HL-60 (cell line): ENCODE measurements around the gene TAS2R60.

Experiments
- DNase-seq, 2 experiments: peaks; one replicate each; pipeline ENCODE4 v3.0.0-alpha.2; 2010 to 2020; ENCODE audit warnings: low read depth in 1 of 2, low spot score in 1 of 2
- H3K27ac ChIP-seq: fragments of 250-450 bp; sonication (Bioruptor Pico); replicated peaks from 2 replicates; pipeline ENCODE4 v1.5.1; 2020; ENCODE audit warnings: mild to moderate bottlenecking, moderate library complexity
- H3K27me3 ChIP-seq: fragments of 250-450 bp; sonication (Bioruptor Pico); 2 replicates; pipeline ENCODE4 v1.5.1; 2021; ENCODE audit warnings: mild to moderate bottlenecking, moderate library complexity; ENCODE audit not compliant: insufficient read depth, poor library complexity, severe bottlenecking
- H3K4me3 ChIP-seq: replicated peaks from 2 replicates; pipeline ENCODE4 v1.5.1; 2011; ENCODE audit warnings: mild to moderate bottlenecking, control low read depth, low read length; ENCODE audit not compliant: insufficient read depth
- GABPA ChIP-seq: IDR thresholded peaks from 2 replicates; pipeline ENCODE4 v1.6.1; 2012; ENCODE audit warnings: low read depth
- POLR2AphosphoS5 ChIP-seq: IDR thresholded peaks from 2 replicates; pipeline ENCODE4 v1.6.1; 2012; ENCODE audit warnings: low read depth
- SPI1 ChIP-seq: IDR thresholded peaks from 2 replicates; pipeline ENCODE4 v1.6.1; 2012; ENCODE audit warnings: low read depth, mild to moderate bottlenecking, borderline replicate concordance
- TF ChIP-seq, protein P1 (sequence below): IDR thresholded peaks from one replicate; pipeline ENCODE4 v1.5.1; 2011; ENCODE audit warnings: low read length, control low read depth, inconsistent platforms; ENCODE audit not compliant: insufficient read depth
- TF ChIP-seq, protein P2 (sequence below): IDR thresholded peaks from 2 replicates; pipeline ENCODE4 v1.6.1; 2012; ENCODE audit warnings: low read depth; ENCODE audit not compliant: insufficient replicate concordance

The TAS2R60 gene

DNA sequence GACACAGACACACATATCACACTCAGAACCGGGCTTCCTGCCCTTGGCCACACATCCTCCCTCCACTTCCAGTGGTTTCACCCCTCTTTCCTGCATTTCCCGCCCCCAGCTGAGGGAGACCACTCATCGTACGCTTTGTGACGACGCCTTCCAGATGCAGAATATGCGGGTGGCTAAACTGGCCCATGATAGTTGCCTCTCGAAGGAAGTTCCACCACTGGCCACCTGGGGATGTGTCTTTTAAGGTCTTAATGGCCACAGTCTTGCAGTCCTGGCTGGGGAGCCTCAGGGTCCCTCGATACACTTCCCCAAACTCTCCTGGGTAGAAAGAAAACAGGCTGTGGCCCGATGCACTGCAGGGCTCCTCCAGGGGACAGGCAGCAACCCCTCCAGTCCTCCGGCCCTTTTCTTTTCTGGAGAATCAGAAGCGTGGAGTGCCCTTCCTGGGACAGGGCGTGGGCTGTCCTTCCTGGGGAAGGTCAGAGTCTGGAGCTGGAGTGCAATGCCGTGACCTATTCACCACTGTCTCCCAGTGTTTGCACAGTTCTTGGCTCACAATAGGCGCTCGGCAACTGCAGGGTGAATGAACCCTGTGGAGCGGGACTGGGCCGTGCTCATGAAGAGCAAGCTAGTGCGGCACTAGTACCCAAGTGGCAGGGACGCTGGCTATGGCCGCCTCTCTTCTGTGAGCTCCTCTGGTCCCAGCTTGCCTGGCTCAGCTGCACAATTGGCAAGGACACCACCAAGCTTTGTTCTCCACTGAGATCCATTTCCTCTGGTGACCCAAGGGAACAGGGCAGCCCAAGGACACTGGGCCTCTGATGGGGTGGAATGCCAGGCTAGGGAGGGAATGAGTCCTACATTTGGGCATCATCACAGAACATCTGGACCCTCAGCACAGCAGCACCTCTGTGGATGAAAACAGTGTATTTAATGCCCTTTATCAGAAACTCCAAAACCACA lies 47.8 kb upstream of the TAS2R60 start:
- TF ChIP-seq GABPA (no peak), SPI1 (peak; percentile 58; the same call in 1 of the 2 replicates)
- TF ChIP-seq, protein P1, sequence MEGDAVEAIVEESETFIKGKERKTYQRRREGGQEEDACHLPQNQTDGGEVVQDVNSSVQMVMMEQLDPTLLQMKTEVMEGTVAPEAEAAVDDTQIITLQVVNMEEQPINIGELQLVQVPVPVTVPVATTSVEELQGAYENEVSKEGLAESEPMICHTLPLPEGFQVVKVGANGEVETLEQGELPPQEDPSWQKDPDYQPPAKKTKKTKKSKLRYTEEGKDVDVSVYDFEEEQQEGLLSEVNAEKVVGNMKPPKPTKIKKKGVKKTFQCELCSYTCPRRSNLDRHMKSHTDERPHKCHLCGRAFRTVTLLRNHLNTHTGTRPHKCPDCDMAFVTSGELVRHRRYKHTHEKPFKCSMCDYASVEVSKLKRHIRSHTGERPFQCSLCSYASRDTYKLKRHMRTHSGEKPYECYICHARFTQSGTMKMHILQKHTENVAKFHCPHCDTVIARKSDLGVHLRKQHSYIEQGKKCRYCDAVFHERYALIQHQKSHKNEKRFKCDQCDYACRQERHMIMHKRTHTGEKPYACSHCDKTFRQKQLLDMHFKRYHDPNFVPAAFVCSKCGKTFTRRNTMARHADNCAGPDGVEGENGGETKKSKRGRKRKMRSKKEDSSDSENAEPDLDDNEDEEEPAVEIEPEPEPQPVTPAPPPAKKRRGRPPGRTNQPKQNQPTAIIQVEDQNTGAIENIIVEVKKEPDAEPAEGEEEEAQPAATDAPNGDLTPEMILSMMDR, result peak; percentile 3
- Histone ChIP-seq H3K27ac (no peak overlapping the region), H3K27me3 (no peaks in the 10 kb centered on the region), H3K4me3 (no peak overlapping the region)
- no peak for DNase-seq

DNA sequence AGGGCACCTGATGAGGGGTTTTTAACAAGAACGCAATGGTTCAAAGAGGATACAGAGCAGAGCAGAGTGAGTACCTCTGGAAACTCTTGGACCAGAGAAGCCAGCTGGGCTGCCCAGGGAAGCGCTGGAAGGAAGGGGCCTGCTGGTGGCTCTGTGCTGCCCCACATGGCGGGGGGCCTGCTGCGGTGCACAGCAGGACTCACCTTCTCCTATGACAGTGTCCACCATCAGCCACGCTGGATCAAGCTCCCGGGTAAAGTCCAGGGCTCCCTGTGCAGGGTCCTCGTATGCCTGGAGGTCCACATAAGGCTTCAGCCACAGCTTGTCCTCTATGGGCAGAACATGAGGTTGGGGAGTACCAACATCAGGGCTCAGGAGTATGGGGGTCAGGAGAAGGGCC lies 47.1 kb upstream of the TAS2R60 start:
- TF ChIP-seq GABPA, result no peak
- TF ChIP-seq SPI1, result no peak
- TF ChIP-seq, protein P2, sequence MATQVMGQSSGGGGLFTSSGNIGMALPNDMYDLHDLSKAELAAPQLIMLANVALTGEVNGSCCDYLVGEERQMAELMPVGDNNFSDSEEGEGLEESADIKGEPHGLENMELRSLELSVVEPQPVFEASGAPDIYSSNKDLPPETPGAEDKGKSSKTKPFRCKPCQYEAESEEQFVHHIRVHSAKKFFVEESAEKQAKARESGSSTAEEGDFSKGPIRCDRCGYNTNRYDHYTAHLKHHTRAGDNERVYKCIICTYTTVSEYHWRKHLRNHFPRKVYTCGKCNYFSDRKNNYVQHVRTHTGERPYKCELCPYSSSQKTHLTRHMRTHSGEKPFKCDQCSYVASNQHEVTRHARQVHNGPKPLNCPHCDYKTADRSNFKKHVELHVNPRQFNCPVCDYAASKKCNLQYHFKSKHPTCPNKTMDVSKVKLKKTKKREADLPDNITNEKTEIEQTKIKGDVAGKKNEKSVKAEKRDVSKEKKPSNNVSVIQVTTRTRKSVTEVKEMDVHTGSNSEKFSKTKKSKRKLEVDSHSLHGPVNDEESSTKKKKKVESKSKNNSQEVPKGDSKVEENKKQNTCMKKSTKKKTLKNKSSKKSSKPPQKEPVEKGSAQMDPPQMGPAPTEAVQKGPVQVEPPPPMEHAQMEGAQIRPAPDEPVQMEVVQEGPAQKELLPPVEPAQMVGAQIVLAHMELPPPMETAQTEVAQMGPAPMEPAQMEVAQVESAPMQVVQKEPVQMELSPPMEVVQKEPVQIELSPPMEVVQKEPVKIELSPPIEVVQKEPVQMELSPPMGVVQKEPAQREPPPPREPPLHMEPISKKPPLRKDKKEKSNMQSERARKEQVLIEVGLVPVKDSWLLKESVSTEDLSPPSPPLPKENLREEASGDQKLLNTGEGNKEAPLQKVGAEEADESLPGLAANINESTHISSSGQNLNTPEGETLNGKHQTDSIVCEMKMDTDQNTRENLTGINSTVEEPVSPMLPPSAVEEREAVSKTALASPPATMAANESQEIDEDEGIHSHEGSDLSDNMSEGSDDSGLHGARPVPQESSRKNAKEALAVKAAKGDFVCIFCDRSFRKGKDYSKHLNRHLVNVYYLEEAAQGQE, result no peak
- TF ChIP-seq POLR2AphosphoS5, result no peak
- TF ChIP-seq, protein P1, result no peak
- DNase-seq, result no peak
- Histone ChIP-seq H3K4me3 (no peak overlapping the region), H3K27ac (no peak overlapping the region), H3K27me3 (no peaks in the 10 kb centered on the region)

DNA sequence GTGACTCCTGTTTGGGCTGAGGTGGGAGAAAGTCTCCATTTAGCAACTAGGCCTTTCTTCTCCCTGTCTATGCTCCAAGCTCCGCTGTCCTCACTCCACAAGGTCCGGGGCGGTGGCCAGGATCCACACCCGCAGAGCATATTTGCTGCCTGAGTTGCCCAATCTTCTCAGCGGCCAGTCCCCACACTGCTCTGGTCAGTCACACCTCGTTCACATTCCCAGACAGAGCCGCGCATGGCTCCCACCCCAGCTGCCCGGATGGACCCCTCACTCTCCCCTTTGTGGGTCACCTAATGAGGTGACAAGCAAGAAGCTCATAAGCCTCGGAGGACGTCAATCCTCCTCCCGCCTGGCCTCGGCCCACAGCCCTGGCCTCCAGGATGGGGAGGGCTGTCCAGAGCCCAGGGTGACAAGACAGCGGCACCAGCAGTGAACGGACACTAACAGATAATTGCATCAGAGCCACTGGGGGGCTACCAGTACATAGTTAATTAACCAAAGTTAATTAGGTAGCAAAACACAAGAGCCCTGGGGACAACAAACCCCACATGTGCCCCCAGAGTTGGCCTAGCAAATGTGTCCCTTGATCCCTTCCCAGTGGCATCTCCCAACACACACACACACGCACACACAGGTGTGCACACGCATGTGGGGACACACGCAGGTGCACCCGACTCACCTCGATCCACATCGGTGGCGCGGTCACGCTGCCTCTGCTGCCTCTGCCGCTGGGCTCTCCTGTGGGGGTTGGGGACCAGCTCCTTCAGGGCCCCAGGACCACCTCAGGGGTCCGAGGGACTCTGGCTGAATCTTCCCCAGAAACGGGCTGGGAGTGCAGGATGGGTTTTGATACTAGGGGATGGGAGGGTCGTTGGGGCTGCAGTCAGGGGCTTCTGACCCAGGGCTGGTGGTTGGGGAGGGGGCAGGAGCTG lies 46.4 kb upstream of the TAS2R60 start:
- H3K27me3 ChIP-seq, result no peaks in the 10 kb centered on the region
- H3K27ac ChIP-seq, result no peak overlapping the region
- TF ChIP-seq, protein P2, result no peak
- TF ChIP-seq POLR2AphosphoS5 (no peak), GABPA (no peak), SPI1 (no peak)
- TF ChIP-seq, protein P1, result no peak
- no peak for DNase-seq
- no peak overlapping the region for H3K4me3 ChIP-seq
